Liver (tissue), 9 donors: ENCODE measurements around the gene NOVA2. TPM values are rescaled to one million over a fixed set of nuclear protein-coding genes. Genes with fewer than 3 reads are reported as not detected.

Experiments
- DNase-seq: peaks from one replicate; pipeline ENCODE4 v3.0.0-alpha.2; 2017; ENCODE audit warnings: low spot score
- H3K27ac ChIP-seq, 2 donors: one replicate each; pipeline ENCODE4 v1.7.0; 2013; ENCODE audit warnings: inconsistent platforms in 2 of 2, low read length in 2 of 2, control low read depth in 1 of 2, low read depth in 1 of 2, mild to moderate bottlenecking in 1 of 2
- H3K27me3 ChIP-seq, 4 donors: one replicate each; pipeline versions ENCODE4 v1.6.1 to v1.7.0; 2013; ENCODE audit warnings: low read length in 3 of 4, inconsistent platforms in 1 of 4, mild to moderate bottlenecking in 1 of 4, moderate library complexity in 1 of 4; ENCODE audit not compliant: control insufficient read depth in 4 of 4, insufficient read depth in 4 of 4
- H3K36me3 ChIP-seq, 4 donors: one replicate each; pipeline versions ENCODE4 v1.6.1 to v1.7.0; 2013; ENCODE audit warnings: low read length in 3 of 4, mild to moderate bottlenecking in 3 of 4, low read depth in 1 of 4, moderate library complexity in 1 of 4; ENCODE audit not compliant: control insufficient read depth in 4 of 4, insufficient read depth in 3 of 4
- H3K4me1 ChIP-seq, 4 donors: one replicate each; pipeline versions ENCODE4 v1.6.1 to v1.7.0; 2013; ENCODE audit warnings: low read length in 3 of 4, mild to moderate bottlenecking in 3 of 4, moderate library complexity in 1 of 4; ENCODE audit not compliant: control insufficient read depth in 4 of 4, insufficient read depth in 4 of 4
- H3K4me3 ChIP-seq, 3 donors: one replicate each; pipeline versions ENCODE4 v1.6.1 to v1.7.0; 2013; ENCODE audit warnings: low read length in 3 of 3, control low read depth in 1 of 3, low read depth in 1 of 3, mild to moderate bottlenecking in 1 of 3
- H3K9ac ChIP-seq, 2 donors: one replicate each; pipeline ENCODE4 v1.7.0; 2013; ENCODE audit warnings: low read length in 2 of 2, mild to moderate bottlenecking in 2 of 2, moderate library complexity in 2 of 2, control low read depth in 1 of 2, low read depth in 1 of 2
- H3K9me3 ChIP-seq, 4 donors: one replicate each; pipeline versions ENCODE4 v1.6.1 to v1.7.0; 2013; ENCODE audit warnings: low read length in 3 of 4; ENCODE audit not compliant: control insufficient read depth in 4 of 4
- EGR1 ChIP-seq, 2 donors: IDR thresholded peaks; 2 replicates each; pipeline ENCODE4 v1.6.1; 2016 to 2018; ENCODE audit warnings: antibody characterized with exemption in 2 of 2, low read depth in 2 of 2
- FOXA1 ChIP-seq: IDR thresholded peaks from 2 replicates; pipeline ENCODE4 v1.6.1; 2016; ENCODE audit warnings: antibody characterized with exemption
- FOXA2 ChIP-seq: IDR thresholded peaks from 2 replicates; pipeline ENCODE4 v1.6.1; 2016; ENCODE audit warnings: antibody characterized with exemption
- GABPA ChIP-seq, 2 donors: IDR thresholded peaks in 1 of 2; conservative IDR thresholded peaks in 1 of 2; 2 replicates each; pipeline ENCODE4 v1.6.1; 2016; ENCODE audit warnings: antibody characterized with exemption in 2 of 2, mild to moderate bottlenecking in 1 of 2, moderate library complexity in 1 of 2
- HNF4A ChIP-seq, 2 donors: conservative IDR thresholded peaks; 2 replicates each; pipeline ENCODE4 v1.6.1; 2016; ENCODE audit warnings: antibody characterized with exemption in 2 of 2, mild to moderate bottlenecking in 2 of 2
- HNF4G ChIP-seq: IDR thresholded peaks from 2 replicates; pipeline ENCODE4 v1.6.1; 2016; ENCODE audit warnings: antibody characterized with exemption
- JUND ChIP-seq, 2 donors: IDR thresholded peaks; 2 replicates each; pipeline ENCODE4 v1.6.1; 2016; ENCODE audit warnings: antibody characterized with exemption in 2 of 2
- NR2F2 ChIP-seq: IDR thresholded peaks from 2 replicates; pipeline ENCODE4 v1.6.1; 2016; ENCODE audit warnings: antibody characterized with exemption
- RAD21 ChIP-seq, 2 donors: IDR thresholded peaks; 2 replicates each; pipeline ENCODE4 v1.6.1; 2016; ENCODE audit warnings: antibody characterized with exemption in 2 of 2, mild to moderate bottlenecking in 2 of 2
- RXRA ChIP-seq, 2 donors: IDR thresholded peaks; 2 replicates each; pipeline ENCODE4 v1.6.1; 2017 to 2018; ENCODE audit warnings: antibody characterized with exemption in 2 of 2, mild to moderate bottlenecking in 1 of 2
- SP1 ChIP-seq: IDR thresholded peaks from 2 replicates; pipeline ENCODE4 v1.6.1; 2018; ENCODE audit warnings: antibody characterized with exemption, mild to moderate bottlenecking
- TAF1 ChIP-seq: conservative IDR thresholded peaks from 2 replicates; pipeline ENCODE4 v1.6.1; 2016; ENCODE audit warnings: antibody characterized with exemption, mild to moderate bottlenecking
- YY1 ChIP-seq: IDR thresholded peaks from 2 replicates; pipeline ENCODE4 v1.6.1; 2016; ENCODE audit warnings: antibody characterized with exemption, mild to moderate bottlenecking
- WGBS: extraction: QIAGEN DNeasy Blood & Tissue Kit; methylation state at CpG from one replicate; pipeline ENCODE4 v1.1.7; 2013; 5-methylcytosine and 5-hydroxymethylcytosine counted together
- polyA plus RNA-seq, 2 donors: library from polyadenylated mRNA; stranded (reverse) in 1 of 2; unstranded in 1 of 2; fragments of 200-250 nt in 1 of 2; fragments of >200 nt in 1 of 2; fragmentation: Nextera tagmentation in 1 of 2; extraction: Ambion mirVana in 1 of 2; gene quantifications; one replicate each; pipeline versions ENCODE4 v1.2.1 to v1.2.3, GENCODE V29; 2013 to 2015
- total RNA-seq, 2 donors: library from RNA; depleted of rRNA; stranded (reverse); fragments of >200 nt; gene quantifications; one replicate each; pipeline ENCODE4 v1.2.3, GENCODE V29; 2014
- TF ChIP-seq, protein P1 (sequence below): fragments of 150-350 bp; IDR thresholded peaks from 2 replicates; pipeline ENCODE4 v1.5.1; 2017; ENCODE audit warnings: improper control_type of control experiment, low read depth, low read length; ENCODE audit not compliant: missing input control
- TF ChIP-seq, protein P2 (sequence below): IDR thresholded peaks from 2 replicates; pipeline ENCODE4 v1.6.1; 2016; ENCODE audit warnings: antibody characterized with exemption, mild to moderate bottlenecking
- TF ChIP-seq, protein P3 (sequence below): IDR thresholded peaks from 2 replicates; pipeline ENCODE4 v1.6.1; 2016; ENCODE audit warnings: antibody characterized with exemption
- TF ChIP-seq, protein P4 (sequence below): IDR thresholded peaks from 2 replicates; pipeline ENCODE4 v1.6.1; 2016; ENCODE audit warnings: antibody characterized with exemption
- TF ChIP-seq, protein P5 (sequence below): IDR thresholded peaks from 2 replicates; pipeline ENCODE4 v1.6.1; 2016; ENCODE audit warnings: antibody characterized with exemption
- donor health status: healthy.
- donor health status: healthy.
- donor health status: healthy.
- donor health status: healthy.
- donor health status: healthy.

NOVA2 gene
- total and polyA plus RNA-seq, 4 donors = 0.31 to 1.6 (median 0.42) TPM

DNA sequence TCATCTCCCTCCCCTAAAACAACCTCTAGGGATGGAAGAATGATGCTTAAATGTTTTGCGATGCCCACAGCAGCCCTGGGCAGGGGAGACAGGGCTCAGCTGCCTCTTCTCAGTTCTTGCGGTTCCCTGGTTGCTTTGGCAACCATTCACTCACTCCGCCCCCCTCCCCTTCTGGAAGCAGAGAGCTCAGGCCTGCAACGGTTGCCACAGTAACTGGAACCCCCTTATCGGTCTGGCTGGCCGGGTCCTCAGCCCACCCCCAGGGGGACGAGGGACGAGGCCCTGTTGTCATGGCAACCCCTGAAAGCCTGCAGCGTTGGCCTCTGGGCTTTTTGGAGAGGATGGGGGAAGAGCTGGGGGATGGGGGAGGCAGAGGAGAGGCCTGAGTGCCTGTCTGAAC, 19.5 kb downstream of the NOVA2 start:
- WGBS = 41% methylated on average over 9 of the region's 9 CpGs
- no peak for TF ChIP-seq NR2F2
- no peak for TF ChIP-seq YY1
- no peak for TF ChIP-seq HNF4G
- TF ChIP-seq JUND (IDR thresholded peaks at IDR 0.05) = no peak
- TF ChIP-seq FOXA1 = no peak
- TF ChIP-seq TAF1 = no peak
- no peak for TF ChIP-seq FOXA2
- TF ChIP-seq, protein P1, sequence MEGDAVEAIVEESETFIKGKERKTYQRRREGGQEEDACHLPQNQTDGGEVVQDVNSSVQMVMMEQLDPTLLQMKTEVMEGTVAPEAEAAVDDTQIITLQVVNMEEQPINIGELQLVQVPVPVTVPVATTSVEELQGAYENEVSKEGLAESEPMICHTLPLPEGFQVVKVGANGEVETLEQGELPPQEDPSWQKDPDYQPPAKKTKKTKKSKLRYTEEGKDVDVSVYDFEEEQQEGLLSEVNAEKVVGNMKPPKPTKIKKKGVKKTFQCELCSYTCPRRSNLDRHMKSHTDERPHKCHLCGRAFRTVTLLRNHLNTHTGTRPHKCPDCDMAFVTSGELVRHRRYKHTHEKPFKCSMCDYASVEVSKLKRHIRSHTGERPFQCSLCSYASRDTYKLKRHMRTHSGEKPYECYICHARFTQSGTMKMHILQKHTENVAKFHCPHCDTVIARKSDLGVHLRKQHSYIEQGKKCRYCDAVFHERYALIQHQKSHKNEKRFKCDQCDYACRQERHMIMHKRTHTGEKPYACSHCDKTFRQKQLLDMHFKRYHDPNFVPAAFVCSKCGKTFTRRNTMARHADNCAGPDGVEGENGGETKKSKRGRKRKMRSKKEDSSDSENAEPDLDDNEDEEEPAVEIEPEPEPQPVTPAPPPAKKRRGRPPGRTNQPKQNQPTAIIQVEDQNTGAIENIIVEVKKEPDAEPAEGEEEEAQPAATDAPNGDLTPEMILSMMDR = no peak
- TF ChIP-seq SP1 = no peak
- no peak for TF ChIP-seq HNF4A (conservative IDR thresholded peaks at IDR 0.05)
- TF ChIP-seq, protein P2, sequence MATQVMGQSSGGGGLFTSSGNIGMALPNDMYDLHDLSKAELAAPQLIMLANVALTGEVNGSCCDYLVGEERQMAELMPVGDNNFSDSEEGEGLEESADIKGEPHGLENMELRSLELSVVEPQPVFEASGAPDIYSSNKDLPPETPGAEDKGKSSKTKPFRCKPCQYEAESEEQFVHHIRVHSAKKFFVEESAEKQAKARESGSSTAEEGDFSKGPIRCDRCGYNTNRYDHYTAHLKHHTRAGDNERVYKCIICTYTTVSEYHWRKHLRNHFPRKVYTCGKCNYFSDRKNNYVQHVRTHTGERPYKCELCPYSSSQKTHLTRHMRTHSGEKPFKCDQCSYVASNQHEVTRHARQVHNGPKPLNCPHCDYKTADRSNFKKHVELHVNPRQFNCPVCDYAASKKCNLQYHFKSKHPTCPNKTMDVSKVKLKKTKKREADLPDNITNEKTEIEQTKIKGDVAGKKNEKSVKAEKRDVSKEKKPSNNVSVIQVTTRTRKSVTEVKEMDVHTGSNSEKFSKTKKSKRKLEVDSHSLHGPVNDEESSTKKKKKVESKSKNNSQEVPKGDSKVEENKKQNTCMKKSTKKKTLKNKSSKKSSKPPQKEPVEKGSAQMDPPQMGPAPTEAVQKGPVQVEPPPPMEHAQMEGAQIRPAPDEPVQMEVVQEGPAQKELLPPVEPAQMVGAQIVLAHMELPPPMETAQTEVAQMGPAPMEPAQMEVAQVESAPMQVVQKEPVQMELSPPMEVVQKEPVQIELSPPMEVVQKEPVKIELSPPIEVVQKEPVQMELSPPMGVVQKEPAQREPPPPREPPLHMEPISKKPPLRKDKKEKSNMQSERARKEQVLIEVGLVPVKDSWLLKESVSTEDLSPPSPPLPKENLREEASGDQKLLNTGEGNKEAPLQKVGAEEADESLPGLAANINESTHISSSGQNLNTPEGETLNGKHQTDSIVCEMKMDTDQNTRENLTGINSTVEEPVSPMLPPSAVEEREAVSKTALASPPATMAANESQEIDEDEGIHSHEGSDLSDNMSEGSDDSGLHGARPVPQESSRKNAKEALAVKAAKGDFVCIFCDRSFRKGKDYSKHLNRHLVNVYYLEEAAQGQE = no peak
- TF ChIP-seq, protein P3, sequence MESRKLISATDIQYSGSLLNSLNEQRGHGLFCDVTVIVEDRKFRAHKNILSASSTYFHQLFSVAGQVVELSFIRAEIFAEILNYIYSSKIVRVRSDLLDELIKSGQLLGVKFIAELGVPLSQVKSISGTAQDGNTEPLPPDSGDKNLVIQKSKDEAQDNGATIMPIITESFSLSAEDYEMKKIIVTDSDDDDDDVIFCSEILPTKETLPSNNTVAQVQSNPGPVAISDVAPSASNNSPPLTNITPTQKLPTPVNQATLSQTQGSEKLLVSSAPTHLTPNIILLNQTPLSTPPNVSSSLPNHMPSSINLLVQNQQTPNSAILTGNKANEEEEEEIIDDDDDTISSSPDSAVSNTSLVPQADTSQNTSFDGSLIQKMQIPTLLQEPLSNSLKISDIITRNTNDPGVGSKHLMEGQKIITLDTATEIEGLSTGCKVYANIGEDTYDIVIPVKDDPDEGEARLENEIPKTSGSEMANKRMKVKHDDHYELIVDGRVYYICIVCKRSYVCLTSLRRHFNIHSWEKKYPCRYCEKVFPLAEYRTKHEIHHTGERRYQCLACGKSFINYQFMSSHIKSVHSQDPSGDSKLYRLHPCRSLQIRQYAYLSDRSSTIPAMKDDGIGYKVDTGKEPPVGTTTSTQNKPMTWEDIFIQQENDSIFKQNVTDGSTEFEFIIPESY = no peak
- TF ChIP-seq, protein P4, sequence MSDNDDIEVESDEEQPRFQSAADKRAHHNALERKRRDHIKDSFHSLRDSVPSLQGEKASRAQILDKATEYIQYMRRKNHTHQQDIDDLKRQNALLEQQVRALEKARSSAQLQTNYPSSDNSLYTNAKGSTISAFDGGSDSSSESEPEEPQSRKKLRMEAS = no peak
- no peak for TF ChIP-seq RAD21 (IDR thresholded peaks at IDR 0.05)
- TF ChIP-seq, protein P5, sequence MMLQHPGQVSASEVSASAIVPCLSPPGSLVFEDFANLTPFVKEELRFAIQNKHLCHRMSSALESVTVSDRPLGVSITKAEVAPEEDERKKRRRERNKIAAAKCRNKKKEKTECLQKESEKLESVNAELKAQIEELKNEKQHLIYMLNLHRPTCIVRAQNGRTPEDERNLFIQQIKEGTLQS = no peak
- no peak for TF ChIP-seq GABPA (IDR thresholded peaks at IDR 0.05 in 1 of 2, conservative IDR thresholded peaks at IDR 0.05 in 1 of 2)
- TF ChIP-seq EGR1 (IDR thresholded peaks at IDR 0.05; ENCODE audit: low read depth in 2 of 2) = no peak
- TF ChIP-seq RXRA (IDR thresholded peaks at IDR 0.05) = no peak
- peaks cover 0 to 4% (median 0%) of the 10 kb centered on the region in 4 donors for H3K27me3 ChIP-seq

More for the DNA sequence above, 19.5 kb downstream of the NOVA2 start:
- DNase-seq = no peak
- Histone ChIP-seq H3K4me1 (peaks cover 0 to 7% (median 3%) of the 10 kb centered on the region in 4 donors), H3K9me3 (peaks cover 0 to 7% (median 3%) of the 10 kb centered on the region in 4 donors), H3K27ac (no peak overlapping the region), H3K9ac (no peak overlapping the region), H3K36me3 (no peaks in the 10 kb centered on the region), H3K4me3 (no peak overlapping the region)
